Transverse colon (tissue), 4 donors: ENCODE measurements around the gene USP6NL. TPM values are rescaled to one million over a fixed set of nuclear protein-coding genes. Genes with fewer than 3 reads are reported as not detected.

Experiments used
- DNase-seq: peaks from one replicate; pipeline ENCODE4 v3.0.0-alpha.2; 2019
- H3K27ac ChIP-seq, 4 donors: fragments of 200-600 bp; sonication (generic); 2 replicates each; pipeline ENCODE4 v1.5.1; 2016 to 2018; ENCODE audit warnings: inconsistent platforms in 4 of 4
- H3K27me3 ChIP-seq: fragments of 200-600 bp; sonication (generic); 2 replicates; pipeline ENCODE4 v1.5.1; 2017; ENCODE audit warnings: inconsistent platforms
- H3K36me3 ChIP-seq, 4 donors: fragments of 200-600 bp; sonication (generic); 2 replicates each; pipeline ENCODE4 v1.5.1; 2017 to 2019; ENCODE audit warnings: inconsistent platforms in 4 of 4
- H3K4me1 ChIP-seq, 4 donors: fragments of 200-600 bp; sonication (generic); 2 replicates each; pipeline ENCODE4 v1.5.1; 2017 to 2020; ENCODE audit warnings: inconsistent platforms in 4 of 4
- H3K4me3 ChIP-seq, 4 donors: fragments of 200-600 bp; sonication (generic); 1 replicate in 1 of 4; 2 replicates in 3 of 4; pipeline versions ENCODE4 v1.5.1 to v1.6.1; 2017 to 2019; ENCODE audit warnings: inconsistent platforms in 4 of 4
- H3K9me3 ChIP-seq, 2 donors: fragments of 200-600 bp; sonication (generic); 2 replicates each; pipeline ENCODE4 v1.5.1; 2017 to 2019; ENCODE audit warnings: inconsistent platforms in 2 of 2
- CTCF ChIP-seq, 5 experiments: fragments of 200-600 bp in 3 of 5; fragments of 450-650 bp in 2 of 5; sonication (generic) in 3 of 5; IDR thresholded peaks; 1 replicate in 2 of 5; 2 replicates in 3 of 5; pipeline ENCODE4 v1.5.1; 2016 to 2017; ENCODE audit warnings: antibody characterized with exemption in 5 of 5, inconsistent platforms in 3 of 5, mild to moderate bottlenecking in 2 of 5, moderate library complexity in 1 of 5
- EP300 ChIP-seq: sonication (generic); formaldehyde crosslinking; IDR thresholded peaks from one replicate; pipeline ENCODE4 v1.6.1; 2017; ENCODE audit warnings: antibody characterized with exemption, low read depth
- POLR2A ChIP-seq: fragments of 450-650 bp; IDR thresholded peaks from one replicate; pipeline ENCODE4 v1.6.1; 2016; ENCODE audit warnings: antibody characterized with exemption, mild to moderate bottlenecking, moderate library complexity
- POLR2AphosphoS5 ChIP-seq, 3 donors: sonication (generic); formaldehyde crosslinking; IDR thresholded peaks; one replicate each; pipeline ENCODE4 v1.6.1; 2016; ENCODE audit warnings: antibody characterized with exemption in 3 of 3
- WGBS, 2 donors: methylation state at CpG; one replicate each; pipeline ENCODE4 v1.1.5; 2018; ENCODE audit warnings: low coverage in 1 of 2; 5-methylcytosine and 5-hydroxymethylcytosine counted together
- in situ Hi-C, 4 donors: fragments of 200-750 bp; cut with MboI; loops; one replicate each; pipeline versions ENCODE4 v1.15.0 to v1.15.1; 2017; ENCODE audit warnings: low sequenced_read_pairs in 3 of 4, low pct_ligation_motif_present in 1 of 4, low pct_unique_long_range_greater_than_20kb in 1 of 4
- intact Hi-C: fragments of 100-400 bp; cut with DNase I; formaldehyde crosslinking; loops from one replicate; pipeline ENCODE4 v1.15.1; 2023; ENCODE audit warnings: low total_unique reads
- total RNA-seq, 4 donors: library from RNA; depleted of rRNA; stranded (reverse); fragments of >200 nt; gene quantifications; one replicate each; pipeline ENCODE4 v1.1.0, GENCODE V29; 2016

USP6NL gene
- total RNA-seq, 4 donors from 2014 or later = 17.3 to 45.8 (median 26.6) TPM

GRCh38 chr10:11424456-11425295, 186.8 kb downstream of the USP6NL start:
- Histone ChIP-seq H3K27ac (no peak overlapping the region), H3K36me3 (no peaks in the 10 kb centered on the region), H3K9me3 (no peaks in the 10 kb centered on the region), H3K4me3 (no peak overlapping the region), H3K4me1 (no peaks in the 10 kb centered on the region), H3K27me3 (no peaks in the 10 kb centered on the region)
- intact Hi-C loops (no loop called here), in situ Hi-C loops (no loop called here)
- DNase-seq = peak; percentile 32
- WGBS, 2 donors = 48 to 49% methylated on average over 10 to 11 of the region's 11 CpGs
- TF ChIP-seq POLR2A = no peak
- TF ChIP-seq CTCF (IDR thresholded peaks at IDR 0.05) = peak; percentile 54 to 77 (median 68)

- WGBS, 2 donors = 90 to 93% methylated on average over 2 of the region's 2 CpGs
- H3K9me3 ChIP-seq = peaks cover 0 to 7% of the 10 kb centered on the region in 2 donors
These were observed 194.5 kb downstream of the USP6NL start for GRCh38 chr10:11416974-11417373.

GRCh38 chr10:11415095-11415494, 196.4 kb downstream of the USP6NL start:
- in situ Hi-C loops = no loop called here
- TF ChIP-seq POLR2A (no peak), CTCF (IDR thresholded peaks at IDR 0.05) (no peak), POLR2AphosphoS5 (IDR thresholded peaks at IDR 0.05) (no peak), EP300 (no peak)
- no peak for DNase-seq
- intact Hi-C loops = no loop called here
- Histone ChIP-seq H3K27me3 (no peaks in the 10 kb centered on the region), H3K27ac (no peak overlapping the region), H3K4me1 (no peaks in the 10 kb centered on the region), H3K4me3 (no peak overlapping the region), H3K36me3 (no peaks in the 10 kb centered on the region), H3K9me3 (peaks cover 0 to 7% of the 10 kb centered on the region in 2 donors)
- WGBS, 2 donors = 67 to 80% methylated on average over 3 to 5 of the region's 5 CpGs

More at GRCh38 chr10:11416974-11417373, 194.5 kb downstream of the USP6NL start:
- no peaks in the 10 kb centered on the region for H3K36me3 ChIP-seq
- H3K4me1 ChIP-seq = no peaks in the 10 kb centered on the region
- intact Hi-C loops = no loop called here
- TF ChIP-seq CTCF (IDR thresholded peaks at IDR 0.05) (no peak), POLR2A (no peak), EP300 (no peak)
- no peak for DNase-seq
- in situ Hi-C loops = no loop called here
- H3K27ac ChIP-seq = no peak overlapping the region
- no peak overlapping the region for H3K4me3 ChIP-seq
- no peaks in the 10 kb centered on the region for H3K27me3 ChIP-seq

GRCh38 chr10:11414314-11415038, 197.0 kb downstream of the USP6NL start:
- no peak for DNase-seq
- Histone ChIP-seq H3K27ac (no peak overlapping the region), H3K36me3 (no peaks in the 10 kb centered on the region), H3K9me3 (peaks cover 0 to 7% of the 10 kb centered on the region in 2 donors), H3K4me1 (no peaks in the 10 kb centered on the region), H3K4me3 (no peak overlapping the region), H3K27me3 (no peaks in the 10 kb centered on the region)
- in situ Hi-C loops (no loop called here), intact Hi-C loops (no loop called here)
- TF ChIP-seq CTCF (IDR thresholded peaks at IDR 0.05) (no peak), POLR2AphosphoS5 (IDR thresholded peaks at IDR 0.05) (no peak), POLR2A (no peak), EP300 (no peak)
- WGBS, 2 donors = 44 to 67% methylated on average over 5 to 7 of the region's 7 CpGs
